GM18870 (cell line): Measurements from ENCODE around the gene ANO10.
"Not testable (repeated sequence)": the region's sequence is repeated elsewhere in the genome, so short reads cannot be mapped to it uniquely, and the experiment has no call there.

ENCODE experiments used
- ATAC-seq: cut with Tn5 transposase; IDR thresholded peaks from one replicate; pipeline ENCODE4 v1.9.1; 2021; ENCODE audit warnings: moderate library complexity; ENCODE audit not compliant: unreplicated experiment

ANO10 gene

GRCh38 chr3:43356033-43356432, 265.8 kb downstream of the ANO10 start:
- ATAC-seq, result not testable (repeated sequence)

DNA sequence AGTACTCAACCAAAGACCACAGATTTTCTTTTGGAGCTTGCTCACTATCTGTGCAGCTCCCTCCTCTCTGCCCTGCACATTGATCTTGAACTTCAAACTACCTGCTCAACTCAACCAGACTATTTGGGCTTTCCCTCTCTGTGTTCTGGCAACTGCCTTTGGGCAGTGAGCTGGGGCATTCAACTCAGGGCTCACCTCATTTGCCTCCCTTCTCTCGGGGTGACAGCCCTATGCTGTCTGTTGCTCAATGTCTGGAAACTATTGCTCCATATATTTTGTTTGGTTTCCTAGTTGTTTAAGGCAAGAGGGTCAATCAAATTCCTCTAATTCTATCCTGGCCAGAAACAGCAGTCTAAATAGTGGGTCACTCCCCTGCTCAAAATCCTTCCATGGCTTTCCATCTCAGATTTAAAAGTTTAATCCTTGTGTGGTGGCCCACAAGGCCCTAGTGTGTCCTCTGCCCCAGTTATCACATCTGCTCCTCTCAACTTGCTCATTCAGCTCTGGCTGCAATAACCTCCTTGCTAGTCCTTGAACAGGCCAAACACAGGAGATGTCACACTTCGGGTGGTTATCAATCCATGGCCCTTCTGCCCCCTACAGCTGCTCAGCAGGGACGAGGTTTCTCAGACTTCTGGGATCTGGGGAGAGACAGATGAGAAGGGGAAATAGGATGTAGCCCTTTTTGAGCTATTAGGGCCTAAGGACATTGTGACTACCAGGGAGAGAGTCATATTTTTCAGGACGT, 267.7 kb downstream of the ANO10 start:
- ATAC-seq, result no peak

DNA sequence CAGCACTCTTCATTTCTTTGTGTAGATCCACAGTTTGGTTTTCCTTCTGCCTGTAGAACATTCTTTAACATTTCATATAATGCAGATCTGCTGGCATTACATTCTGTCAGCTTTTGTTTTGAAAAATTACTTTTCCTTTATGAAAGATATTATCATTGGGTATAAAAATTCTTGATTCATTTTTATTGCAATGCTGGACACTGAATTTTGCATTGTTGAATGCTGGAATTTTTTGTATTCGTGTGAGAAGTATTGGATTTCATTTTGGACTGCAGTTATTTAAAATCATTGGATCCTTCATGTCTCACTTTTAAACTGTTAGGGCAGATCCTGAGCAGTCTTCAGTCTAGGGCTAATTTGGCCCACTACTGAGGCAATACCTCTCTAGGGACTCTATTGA, 268.4 kb downstream of the ANO10 start:
- no peak for ATAC-seq

GRCh38 chr3:43349716-43350115, 272.1 kb downstream of the ANO10 start:
- no peak for ATAC-seq

DNA sequence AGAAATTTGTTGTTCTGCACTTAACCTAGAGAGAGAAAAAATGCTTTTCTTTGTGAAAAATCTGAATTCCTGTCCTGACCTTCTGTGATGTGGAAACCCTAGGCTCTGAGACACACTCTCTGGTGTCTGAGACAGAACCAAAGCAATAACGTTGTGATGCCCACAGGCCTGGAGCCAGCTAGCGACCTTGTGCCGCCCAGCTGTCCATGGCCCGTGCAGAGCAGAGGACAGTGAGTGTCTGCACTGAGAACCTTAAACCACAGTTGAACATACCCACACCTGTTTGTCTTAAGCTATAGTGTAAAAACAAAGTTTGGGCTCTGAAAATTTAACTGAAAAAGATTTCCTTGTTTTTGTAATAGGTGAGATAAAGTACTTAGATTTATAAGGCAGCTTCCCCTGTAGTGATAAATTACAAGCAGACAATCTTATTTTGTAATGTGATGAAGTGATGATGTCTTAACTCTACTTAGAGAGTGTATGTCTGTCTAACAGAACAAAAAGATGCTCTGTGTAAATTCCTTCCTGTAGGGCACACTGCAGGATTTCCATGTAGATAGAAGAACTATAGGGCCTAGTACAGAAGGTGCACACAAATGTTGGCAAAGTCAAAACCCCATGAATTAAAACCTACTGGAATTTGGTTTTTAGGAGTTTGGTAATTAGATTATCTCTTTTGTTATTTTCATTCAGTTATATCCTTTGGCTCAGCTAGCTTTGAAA, 272.8 kb downstream of the ANO10 start:
- ATAC-seq, result no peak

DNA sequence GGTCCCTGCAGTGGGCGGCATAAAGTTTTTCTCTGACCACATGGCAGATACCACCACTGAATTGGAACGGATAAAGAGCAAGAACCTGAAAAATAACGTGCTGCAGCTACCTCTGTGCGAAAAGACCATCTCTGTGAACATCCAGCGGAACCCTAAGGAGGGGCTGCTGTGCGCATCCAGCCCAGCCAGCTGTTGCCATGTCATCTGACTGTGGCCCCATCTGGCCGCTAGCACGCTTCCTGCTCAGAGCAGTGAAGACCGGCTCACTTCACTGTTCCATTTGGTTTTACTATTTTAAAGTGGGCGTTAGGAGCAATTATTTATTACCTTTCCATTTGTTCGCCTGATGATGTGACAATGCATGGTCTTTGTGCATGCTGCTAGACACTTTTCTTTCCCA, 273.5 kb downstream of the ANO10 start:
- no peak for ATAC-seq

DNA sequence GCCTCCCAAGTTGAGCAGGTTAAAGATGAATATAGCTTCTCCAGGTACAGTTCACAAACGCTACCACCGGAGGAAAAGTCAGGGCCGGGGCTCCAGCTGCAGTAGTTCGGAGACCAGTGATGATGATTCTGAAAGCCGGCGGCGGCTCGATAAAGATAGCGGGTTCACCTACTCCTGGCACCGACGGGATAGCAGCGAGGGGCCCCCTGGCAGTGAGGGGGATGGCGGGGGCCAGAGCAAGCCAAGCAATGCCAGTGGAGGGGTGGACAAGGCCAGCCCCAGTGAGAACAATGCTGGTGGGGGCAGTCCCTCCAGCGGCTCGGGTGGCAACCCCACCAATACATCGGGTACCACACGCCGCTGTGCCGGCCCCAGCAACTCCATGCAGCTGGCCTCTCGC, 274.0 kb downstream of the ANO10 start:
- no peak for ATAC-seq

GRCh38 chr3:43346978-43347749, 274.6 kb downstream of the ANO10 start:
- ATAC-seq, result no peak

DNA sequence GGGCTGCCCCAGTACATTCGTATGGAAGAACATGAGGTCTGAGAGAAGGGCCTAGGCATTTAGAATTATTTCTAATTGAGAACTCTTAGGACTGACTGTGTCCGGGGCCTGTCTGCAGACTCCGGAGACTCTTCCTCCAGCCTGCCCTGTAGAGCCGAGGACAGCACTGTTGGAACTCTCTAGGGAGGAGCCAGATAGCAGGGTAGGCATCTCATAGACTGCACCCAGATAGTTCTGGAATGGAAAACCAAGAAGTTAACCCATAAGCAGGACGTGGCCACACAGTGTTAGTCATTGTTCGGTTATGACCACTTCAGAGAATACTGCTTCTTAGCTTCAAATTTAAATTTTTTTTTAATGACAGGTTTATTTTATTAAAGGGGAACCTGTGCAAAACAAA, 275.9 kb downstream of the ANO10 start:
- no peak for ATAC-seq

- no peak for ATAC-seq
These were observed 276.6 kb downstream of the ANO10 start for GRCh38 chr3:43345246-43345645.

- ATAC-seq, result no peak
These were observed 277.3 kb downstream of the ANO10 start for GRCh38 chr3:43344520-43344919.

DNA sequence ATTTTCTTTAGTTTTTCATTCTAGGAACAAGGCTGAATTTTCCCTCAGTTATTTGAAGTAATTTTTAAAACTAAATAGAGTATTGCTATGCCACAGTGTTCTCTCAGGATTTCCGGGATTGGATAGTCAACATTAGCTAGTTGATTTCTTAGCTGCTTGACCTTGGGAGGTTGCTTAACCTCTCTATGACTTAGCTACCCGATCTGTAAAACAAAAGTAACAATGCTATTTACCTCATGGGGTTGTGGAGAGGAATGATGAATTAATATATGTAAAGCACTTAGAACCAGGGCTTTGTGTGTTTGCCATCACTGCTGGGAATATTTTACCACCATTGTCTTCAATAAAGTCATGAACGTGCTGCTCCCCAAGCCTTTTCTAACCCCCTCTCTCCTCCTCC, 278.0 kb downstream of the ANO10 start:
- no peak for ATAC-seq

DNA sequence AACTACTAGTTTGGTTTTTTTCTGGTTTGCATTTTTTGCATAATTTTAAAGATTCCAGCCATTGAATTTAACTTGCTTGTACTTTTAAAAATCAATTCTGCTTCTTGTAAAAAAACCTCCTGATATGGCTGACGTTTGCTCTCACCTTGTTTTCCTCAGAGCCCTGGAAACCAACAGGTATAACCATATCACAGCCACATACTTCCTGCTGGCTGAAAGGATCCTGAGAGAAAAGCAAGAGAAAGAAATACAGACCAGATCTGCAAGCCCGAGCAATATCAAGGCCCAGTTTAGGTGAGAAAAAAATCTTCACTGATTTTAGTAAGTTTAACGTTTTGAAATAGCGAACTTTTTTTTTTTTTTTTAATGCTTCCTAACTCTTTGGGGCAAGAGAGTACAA, 278.6 kb downstream of the ANO10 start:
- no peak for ATAC-seq

- no peak for ATAC-seq
These were observed 280.0 kb downstream of the ANO10 start for GRCh38 chr3:43341788-43342187.

GRCh38 chr3:43340403-43340802, 281.4 kb downstream of the ANO10 start:
- ATAC-seq, result no peak

GRCh38 chr3:43338295-43338694, 283.5 kb downstream of the ANO10 start:
- ATAC-seq, result no peak

GRCh38 chr3:43335799-43336198, 286.0 kb downstream of the ANO10 start:
- ATAC-seq, result no peak

GRCh38 chr3:43334976-43335375, 286.8 kb downstream of the ANO10 start:
- no peak for ATAC-seq

GRCh38 chr3:43331381-43331780, 290.4 kb downstream of the ANO10 start:
- ATAC-seq, result no peak

DNA sequence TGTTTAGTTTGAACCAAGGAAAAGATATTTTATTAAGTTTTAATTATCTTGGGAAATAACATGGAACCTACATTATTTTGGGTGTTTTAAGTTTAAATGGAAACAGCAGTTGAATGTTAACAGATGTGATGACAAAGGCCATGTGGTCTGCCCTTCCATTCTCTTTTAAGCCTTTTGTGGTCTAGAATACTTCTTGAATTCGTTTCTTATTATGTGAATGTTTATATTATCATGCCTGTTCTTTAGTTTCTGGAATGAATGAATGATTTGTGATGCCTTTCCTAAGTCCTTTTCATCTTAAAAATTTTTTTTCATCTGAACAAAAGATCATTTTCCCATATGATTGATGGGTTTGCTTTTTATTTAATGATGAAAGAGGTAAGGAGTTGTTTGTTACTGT, 290.8 kb downstream of the ANO10 start:
- ATAC-seq, result no peak

GRCh38 chr3:43328653-43329052, 293.2 kb downstream of the ANO10 start:
- no peak for ATAC-seq

- ATAC-seq, result no peak
These were observed 294.2 kb downstream of the ANO10 start for GRCh38 chr3:43327582-43327979.
